Central memory CD8-positive, alpha-beta T cell (primary cell): ENCODE data around the gene ORAI2.

Source experiments
- ATAC-seq: fragments of 150-1000 bp; cut with Tn5 transposase; replicated peaks from 2 replicates; pipeline ENCODE4 v1.10.0; 2022; ENCODE audit warnings: mild to moderate bottlenecking, moderate FRiP score, moderate number of reproducible peaks; ENCODE audit not compliant: poor library complexity, severe bottlenecking; ENCODE audit errors: extremely low read depth
- DNase-seq, 2 donors: peaks; one replicate each; pipeline ENCODE4 v3.0.0; 2021; ENCODE audit warnings: low spot score in 2 of 2
- H3K27ac Mint-ChIP-seq: one replicate; pipeline ENCODE4 v1.8.0; 2022; ENCODE audit warnings: low read depth, mild to moderate bottlenecking, moderate library complexity, mixed read lengths
- H3K27me3 Mint-ChIP-seq: one replicate; pipeline ENCODE4 v1.8.0; 2022; ENCODE audit warnings: mixed read lengths
- H3K36me3 Mint-ChIP-seq: one replicate; pipeline ENCODE4 v1.8.0; 2022; ENCODE audit warnings: mild to moderate bottlenecking, moderate library complexity, mixed read lengths; ENCODE audit not compliant: insufficient read depth
- H3K4me1 Mint-ChIP-seq: one replicate; pipeline ENCODE4 v1.8.0; 2022; ENCODE audit warnings: mixed read lengths
- H3K4me3 Mint-ChIP-seq: one replicate; pipeline ENCODE4 v1.8.0; 2022; ENCODE audit warnings: mild to moderate bottlenecking, moderate library complexity, mixed read lengths
- H3K9me3 Mint-ChIP-seq: one replicate; pipeline ENCODE4 v1.8.0; 2022; ENCODE audit warnings: mixed read lengths

The ORAI2 gene

DNA sequence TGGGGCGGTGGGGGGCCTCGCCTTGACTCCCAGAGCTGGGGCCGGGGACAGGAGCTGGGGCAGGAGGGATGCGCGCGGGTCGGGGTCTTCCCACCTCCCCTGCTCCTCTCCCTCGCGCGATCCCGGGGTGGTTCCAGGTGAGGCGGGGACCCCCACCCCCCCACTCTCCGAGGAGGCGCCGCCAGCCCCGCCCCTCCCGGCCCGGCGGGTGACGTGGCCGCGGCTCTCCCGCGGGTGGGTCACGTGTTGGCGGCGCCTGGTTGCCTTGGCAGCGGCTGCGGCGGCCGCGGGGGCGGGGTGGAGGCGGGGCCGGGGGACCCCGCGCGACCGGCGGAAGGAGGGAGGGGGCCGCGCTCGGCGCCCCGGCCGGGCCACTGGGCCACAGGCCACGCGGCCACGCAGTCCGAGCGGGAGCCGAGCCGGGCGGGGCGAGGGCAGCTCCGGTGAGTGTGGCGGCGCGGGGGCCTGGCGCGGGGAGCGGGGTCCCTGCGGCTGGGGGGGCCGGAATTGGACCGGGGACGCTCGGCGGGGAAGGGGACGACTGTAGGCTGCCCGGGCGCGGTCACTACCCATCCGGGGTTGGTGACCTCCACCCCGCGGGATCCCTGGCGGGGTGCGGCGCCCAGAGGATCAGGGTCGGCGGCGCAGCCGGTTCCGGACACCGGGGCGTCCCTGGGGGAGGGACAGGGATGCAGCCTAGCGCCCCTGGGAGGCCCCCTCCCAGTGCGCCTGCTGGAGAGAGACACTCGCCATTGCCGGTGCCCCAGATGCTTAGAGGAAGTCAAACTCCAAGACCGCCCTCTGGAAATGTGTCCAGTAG is at the start of gene ORAI2:
Gene ORAI2, plus strand, starts transcription at position 357 of the 820 bp plus-strand sequence. CDS start 5,382 bp downstream, outside the sequence.
- peak within 1 kb of the TSS; percentile 92 for H3K27ac Mint-ChIP-seq
- H3K9me3 Mint-ChIP-seq = no peaks in the 10 kb centered on the region
- ATAC-seq (peak; percentile 64), DNase-seq (peak; percentile 62 to 74)
- peak within 1 kb of the TSS; percentile 80 for H3K4me3 Mint-ChIP-seq
- H3K36me3 Mint-ChIP-seq = peaks cover 33% of the 10 kb centered on the region
- H3K4me1 Mint-ChIP-seq = peaks cover 46% of the 10 kb centered on the region
- H3K27me3 Mint-ChIP-seq = no peaks in the 10 kb centered on the region

GRCh38 chr7:102387064-102387463 is 46.3 kb upstream of the ORAI2 start:
- Mint-ChIP-seq H3K9me3 (no peaks in the 10 kb centered on the region), H3K4me1 (no peaks in the 10 kb centered on the region), H3K36me3 (peaks cover 13% of the 10 kb centered on the region), H3K27me3 (no peaks in the 10 kb centered on the region), H3K4me3 (no peak overlapping the region), H3K27ac (peak overlapping the region; percentile 70)
- no peak for ATAC-seq
- no peak for DNase-seq

DNA sequence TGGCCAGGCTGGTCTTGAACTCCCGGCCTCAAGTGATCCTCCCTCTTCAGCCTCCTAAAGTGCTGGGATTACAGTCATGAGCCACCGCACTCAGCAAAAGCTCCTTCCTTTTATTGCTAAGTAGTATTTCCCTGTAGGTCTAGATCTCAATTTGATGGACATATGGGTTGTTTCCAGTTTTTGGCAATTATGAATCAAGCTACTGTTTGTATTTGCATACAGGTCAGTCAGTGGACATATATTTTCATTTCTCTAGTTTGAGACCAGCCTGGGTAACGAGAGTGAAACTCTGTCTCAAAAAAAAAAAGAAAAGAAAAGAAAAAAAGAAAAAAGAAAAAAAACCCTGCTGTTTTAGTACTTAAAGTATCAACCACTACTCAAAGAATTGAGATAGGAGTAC is 43.6 kb upstream of the ORAI2 start:
- Mint-ChIP-seq H3K9me3 (no peaks in the 10 kb centered on the region), H3K4me3 (no peak overlapping the region), H3K27ac (no peak overlapping the region), H3K4me1 (no peaks in the 10 kb centered on the region), H3K36me3 (peaks cover 13% of the 10 kb centered on the region), H3K27me3 (no peaks in the 10 kb centered on the region)
- ATAC-seq (no peak), DNase-seq (no peak)

DNA sequence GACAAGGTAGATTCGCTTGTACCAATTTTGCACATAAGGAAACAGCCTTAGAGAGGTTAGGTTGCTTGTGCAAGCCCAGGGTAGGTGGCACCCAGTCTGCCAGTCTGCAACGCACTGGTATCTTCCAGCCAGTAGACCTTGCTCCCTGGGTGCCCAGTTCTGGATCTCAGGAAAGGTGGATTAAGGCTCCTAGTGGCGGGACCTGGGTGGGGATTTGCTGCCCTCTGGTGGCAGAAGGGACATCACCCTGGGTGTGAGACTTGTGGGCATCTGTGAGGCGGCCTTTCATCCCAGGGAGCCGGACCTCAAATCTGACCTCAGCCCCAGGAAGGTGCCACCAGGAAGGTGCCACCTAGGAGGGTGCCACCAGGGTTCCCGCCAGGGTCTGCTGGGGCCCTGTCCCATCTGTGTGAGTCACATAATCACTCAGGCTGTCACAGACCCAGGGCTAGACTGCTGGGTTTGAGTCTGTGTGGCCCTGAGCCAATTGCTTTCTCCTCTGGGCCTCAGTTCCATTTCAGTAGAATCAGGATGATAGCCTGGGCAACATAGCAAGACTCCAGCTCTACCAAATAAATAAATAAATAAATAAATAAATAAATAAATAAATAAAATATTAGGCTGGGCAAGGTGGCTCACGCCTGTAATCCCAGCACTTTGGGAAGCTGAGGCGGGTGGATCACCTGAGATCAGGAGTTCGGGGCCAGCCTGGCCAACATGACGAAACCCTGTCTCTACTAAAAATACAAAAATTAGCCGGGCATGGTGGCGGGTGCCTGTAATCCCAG is 42.5 kb upstream of the ORAI2 start:
- peak; percentile 44 to 57 for DNase-seq
- Mint-ChIP-seq H3K27ac (no peak overlapping the region), H3K27me3 (no peaks in the 10 kb centered on the region), H3K9me3 (no peaks in the 10 kb centered on the region), H3K36me3 (peaks cover 16% of the 10 kb centered on the region), H3K4me1 (peaks cover 5% of the 10 kb centered on the region), H3K4me3 (no peak overlapping the region)
- peak; percentile 71 for ATAC-seq

DNA sequence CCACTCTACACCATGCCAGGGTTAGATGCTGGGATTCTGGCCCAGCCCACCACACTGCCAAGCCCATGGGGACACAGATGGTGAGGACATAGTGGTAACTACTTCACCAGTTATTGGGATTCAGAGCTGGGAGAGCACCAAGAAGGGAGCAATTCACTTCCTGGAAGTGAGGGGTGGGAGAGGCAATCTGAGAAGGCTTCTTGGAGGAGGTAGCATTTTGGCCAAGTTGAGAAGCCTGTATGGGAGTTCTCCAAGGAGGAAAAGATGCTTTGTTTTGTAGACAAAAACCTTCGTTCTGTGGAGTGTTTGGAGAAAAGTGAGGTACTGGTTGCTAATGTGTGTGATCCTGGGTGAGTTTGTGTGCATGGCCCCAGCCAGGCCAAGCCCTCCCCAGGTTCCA is 41.0 kb upstream of the ORAI2 start:
- ATAC-seq = no peak

GRCh38 chr7:102393467-102393866 is 39.9 kb upstream of the ORAI2 start:
- ATAC-seq = no peak
- Mint-ChIP-seq H3K4me3 (no peak overlapping the region), H3K4me1 (peaks cover 14% of the 10 kb centered on the region), H3K27me3 (no peaks in the 10 kb centered on the region), H3K9me3 (no peaks in the 10 kb centered on the region), H3K36me3 (peaks cover 26% of the 10 kb centered on the region), H3K27ac (no peak overlapping the region)
- DNase-seq = no peak

More for the DNA sequence above, 41.0 kb upstream of the ORAI2 start:
- H3K27ac Mint-ChIP-seq = peak overlapping the region; percentile 18
- no peak overlapping the region for H3K4me3 Mint-ChIP-seq
- peaks cover 25% of the 10 kb centered on the region for H3K36me3 Mint-ChIP-seq
- no peak for DNase-seq
- H3K4me1 Mint-ChIP-seq = peaks cover 11% of the 10 kb centered on the region
- no peaks in the 10 kb centered on the region for H3K9me3 Mint-ChIP-seq
- no peaks in the 10 kb centered on the region for H3K27me3 Mint-ChIP-seq

DNA sequence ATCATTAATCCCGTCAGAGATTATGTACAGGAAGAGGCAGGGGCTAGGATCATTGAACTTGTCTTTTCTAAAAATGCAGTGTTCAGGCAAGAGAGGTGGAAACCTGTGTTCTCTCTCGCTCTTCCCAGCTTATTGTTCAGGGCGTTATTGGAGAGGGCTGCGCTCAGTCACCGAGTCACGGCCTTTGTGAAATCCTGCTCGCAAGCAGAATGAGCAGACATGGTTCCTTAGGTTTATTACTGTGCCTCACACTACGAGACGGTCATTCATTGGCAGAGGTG is 37.8 kb upstream of the ORAI2 start:
- Mint-ChIP-seq H3K4me1 (peaks cover 14% of the 10 kb centered on the region), H3K36me3 (peaks cover 35% of the 10 kb centered on the region), H3K27ac (peak overlapping the region; percentile 90), H3K27me3 (no peaks in the 10 kb centered on the region), H3K4me3 (peak overlapping the region; percentile 90), H3K9me3 (no peaks in the 10 kb centered on the region)
- ATAC-seq (no peak), DNase-seq (no peak)

- peak within 1 kb of the TSS; percentile 90 for H3K27ac Mint-ChIP-seq
- H3K4me3 Mint-ChIP-seq = peak within 1 kb of the TSS; percentile 90
- peaks cover 41% of the 10 kb centered on the region for H3K36me3 Mint-ChIP-seq
- DNase-seq (peak; percentile 65 to 79), ATAC-seq (peak; percentile 99)
- peaks cover 14% of the 10 kb centered on the region for H3K4me1 Mint-ChIP-seq
- no peaks in the 10 kb centered on the region for H3K27me3 Mint-ChIP-seq
- H3K9me3 Mint-ChIP-seq = no peaks in the 10 kb centered on the region
Observed at GRCh38 chr7:102395873-102396709, 37.3 kb upstream of the ORAI2 start, which contains the start of gene PRKRIP1. Gene PRKRIP1, plus strand, starts transcription at chr7:102396363. Its CDS starts 49 bp downstream, at chr7:102396412.

DNA sequence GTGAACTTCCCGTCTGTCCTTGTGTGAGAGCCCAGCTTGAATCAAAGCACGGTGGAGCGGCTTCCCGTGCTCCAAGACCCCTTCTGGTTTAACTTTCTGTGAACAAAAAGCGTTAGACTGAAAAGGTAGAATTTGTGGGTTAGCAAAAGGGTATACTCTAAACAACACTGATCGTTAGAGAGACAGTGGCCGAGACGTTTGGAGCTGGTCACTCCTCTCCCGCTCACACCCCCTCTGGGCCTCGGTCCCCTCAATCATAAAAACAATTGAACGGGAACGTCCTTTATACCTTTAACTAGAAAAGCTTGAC is 36.7 kb upstream of the ORAI2 start:
- ATAC-seq (no peak), DNase-seq (no peak)
- Mint-ChIP-seq H3K27ac (peak overlapping the region; percentile 90), H3K9me3 (no peaks in the 10 kb centered on the region), H3K4me1 (peaks cover 14% of the 10 kb centered on the region), H3K27me3 (no peaks in the 10 kb centered on the region), H3K4me3 (peak overlapping the region; percentile 90), H3K36me3 (peaks cover 45% of the 10 kb centered on the region)

GRCh38 chr7:102398543-102398942 is 34.8 kb upstream of the ORAI2 start:
- ATAC-seq = no peak
- H3K36me3 Mint-ChIP-seq = peaks cover 57% of the 10 kb centered on the region
- H3K4me1 Mint-ChIP-seq = peaks cover 14% of the 10 kb centered on the region
- H3K4me3 Mint-ChIP-seq = no peak overlapping the region
- no peaks in the 10 kb centered on the region for H3K9me3 Mint-ChIP-seq
- no peak for DNase-seq
- no peaks in the 10 kb centered on the region for H3K27me3 Mint-ChIP-seq
- H3K27ac Mint-ChIP-seq = no peak overlapping the region

- Mint-ChIP-seq H3K4me1 (peaks cover 14% of the 10 kb centered on the region), H3K27ac (peak overlapping the region; percentile 53), H3K36me3 (peaks cover 67% of the 10 kb centered on the region), H3K27me3 (no peaks in the 10 kb centered on the region), H3K4me3 (no peak overlapping the region), H3K9me3 (no peaks in the 10 kb centered on the region)
- ATAC-seq (no peak), DNase-seq (no peak)
Observed at GRCh38 chr7:102400360-102400759, 33.0 kb upstream of the ORAI2 start.

DNA sequence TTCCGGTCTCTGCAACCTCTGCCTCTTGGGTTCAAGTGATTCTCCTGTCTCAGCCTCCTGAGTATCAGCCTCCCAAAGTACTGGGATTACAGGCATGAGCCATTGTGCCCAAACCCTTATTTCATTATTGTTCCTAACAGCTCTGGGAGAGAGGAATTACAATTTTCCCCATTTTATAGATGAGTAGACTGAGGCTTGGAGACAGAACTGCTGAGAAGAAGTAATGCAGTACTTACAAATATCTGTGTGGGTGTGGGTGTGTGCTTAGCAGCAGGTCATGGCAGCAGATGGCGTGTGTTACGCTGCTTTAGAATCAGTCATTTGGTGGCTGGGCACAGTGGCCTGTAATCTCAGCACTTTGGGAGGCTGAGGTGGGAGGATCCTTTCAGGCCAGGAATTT is 29.8 kb upstream of the ORAI2 start:
- no peak for DNase-seq
- H3K27me3 Mint-ChIP-seq = no peaks in the 10 kb centered on the region
- ATAC-seq = no peak
- no peaks in the 10 kb centered on the region for H3K4me1 Mint-ChIP-seq
- peaks cover 74% of the 10 kb centered on the region for H3K36me3 Mint-ChIP-seq
- H3K9me3 Mint-ChIP-seq = no peaks in the 10 kb centered on the region
- peak overlapping the region; percentile 53 for H3K27ac Mint-ChIP-seq
- no peak overlapping the region for H3K4me3 Mint-ChIP-seq
